IgD-negative memory B cell (primary cell): ENCODE data around the gene ZDHHC21. TPM values are rescaled to one million over a fixed set of nuclear protein-coding genes. Genes with fewer than 3 reads are reported as not detected.
"Not testable (repeated sequence)": the region's sequence is repeated elsewhere in the genome, so short reads cannot be mapped to it uniquely, and the experiment has no call there.

Source experiments
- H3K27ac Mint-ChIP-seq, 3 donors: one replicate each; pipeline ENCODE4 v1.8.0; 2020 to 2022; ENCODE audit warnings: mild to moderate bottlenecking in 3 of 3, mixed read lengths in 3 of 3, moderate library complexity in 1 of 3
- H3K27me3 Mint-ChIP-seq: one replicate; pipeline ENCODE4 v1.8.0; 2021; ENCODE audit warnings: mixed read lengths
- H3K36me3 Mint-ChIP-seq: one replicate; pipeline ENCODE4 v1.8.0; 2020; ENCODE audit warnings: mild to moderate bottlenecking, mixed read lengths
- H3K4me1 Mint-ChIP-seq, 3 donors: one replicate each; pipeline ENCODE4 v1.8.0; 2020 to 2022; ENCODE audit warnings: mixed read lengths in 3 of 3, mild to moderate bottlenecking in 1 of 3
- H3K4me3 Mint-ChIP-seq, 4 donors: one replicate each; pipeline ENCODE4 v1.8.0; 2020 to 2022; ENCODE audit warnings: mild to moderate bottlenecking in 4 of 4, mixed read lengths in 4 of 4, moderate library complexity in 3 of 4
- H3K9me3 Mint-ChIP-seq, 3 donors: one replicate each; pipeline ENCODE4 v1.8.0; 2020 to 2021; ENCODE audit warnings: mixed read lengths in 3 of 3, mild to moderate bottlenecking in 1 of 3
- polyA plus RNA-seq: library from polyadenylated mRNA; unstranded; fragments of 300-500 nt; fragmentation: Illumina TruSeq; gene quantifications from one replicate; pipeline ENCODE4 v1.2.3, GENCODE V29; 2021

ZDHHC21 gene
- polyA plus RNA-seq, 1 donor from 2014 or later = 4.0 TPM

GRCh38 chr9:14704281-14704680, 11.0 kb upstream of the ZDHHC21 start:
- H3K4me3 Mint-ChIP-seq = no peak overlapping the region
- H3K4me1 Mint-ChIP-seq = peaks cover 6 to 15% (median 8%) of the 10 kb centered on the region in 3 donors
- H3K27ac Mint-ChIP-seq = no peak overlapping the region
- H3K9me3 Mint-ChIP-seq = peaks cover 4 to 18% (median 11%) of the 10 kb centered on the region in 3 donors
- peaks cover 2% of the 10 kb centered on the region for H3K36me3 Mint-ChIP-seq
- no peaks in the 10 kb centered on the region for H3K27me3 Mint-ChIP-seq

GRCh38 chr9:14702200-14702720, 9.0 kb upstream of the ZDHHC21 start:
- Mint-ChIP-seq H3K27me3 (no peaks in the 10 kb centered on the region), H3K27ac (no peak overlapping the region), H3K9me3 (peaks cover 4 to 18% (median 10%) of the 10 kb centered on the region in 3 donors), H3K36me3 (peaks cover 2% of the 10 kb centered on the region), H3K4me3 (no peak overlapping the region), H3K4me1 (peaks cover 6 to 13% (median 8%) of the 10 kb centered on the region in 3 donors)

DNA sequence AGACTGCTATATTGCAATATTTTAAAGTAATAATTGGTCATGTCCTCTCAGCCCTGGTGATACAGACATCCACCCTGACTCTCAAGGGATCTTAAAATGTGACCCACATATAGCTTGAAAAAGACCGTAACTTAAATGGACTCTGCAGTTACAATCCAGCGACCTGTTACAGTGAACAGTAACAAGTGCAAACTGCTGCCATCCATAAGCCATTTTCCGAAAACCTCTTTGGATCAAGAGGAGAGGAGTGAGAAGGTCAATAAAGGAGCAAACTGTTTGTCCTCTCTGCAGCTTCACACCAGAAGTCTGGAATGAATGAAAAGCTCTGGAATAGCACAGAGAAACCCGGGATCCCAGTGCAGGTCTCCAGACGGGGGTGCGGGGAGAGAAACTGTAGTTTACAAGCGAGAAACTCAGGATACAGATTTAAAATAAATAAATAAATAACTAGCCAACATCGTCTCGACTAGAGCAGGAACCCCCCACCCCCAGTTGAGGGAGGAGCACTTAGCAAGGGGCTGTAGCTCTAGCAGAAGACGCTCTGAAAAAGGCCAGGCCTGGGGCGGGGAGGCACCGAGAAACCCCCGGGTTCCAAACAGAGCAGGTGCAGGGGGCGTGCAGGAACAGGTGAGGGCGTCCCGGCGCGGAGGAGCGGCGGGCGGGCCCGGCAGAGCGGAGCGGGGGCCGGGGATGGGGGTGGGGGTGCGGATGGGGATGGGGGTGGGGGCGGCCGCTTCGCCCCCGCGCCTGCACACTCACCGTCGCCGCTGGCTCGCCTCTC, 572 bp downstream of the ZDHHC21 start:
- peak overlapping the region; percentile 24 to 88 (median 63) for H3K27ac Mint-ChIP-seq
- no peaks in the 10 kb centered on the region for H3K9me3 Mint-ChIP-seq
- no peaks in the 10 kb centered on the region for H3K36me3 Mint-ChIP-seq
- H3K4me1 Mint-ChIP-seq = peaks cover 34 to 47% (median 43%) of the 10 kb centered on the region in 3 donors
- no peaks in the 10 kb centered on the region for H3K27me3 Mint-ChIP-seq
- H3K4me3 Mint-ChIP-seq = peak overlapping the region; percentile 76 to 98 (median 94)

DNA sequence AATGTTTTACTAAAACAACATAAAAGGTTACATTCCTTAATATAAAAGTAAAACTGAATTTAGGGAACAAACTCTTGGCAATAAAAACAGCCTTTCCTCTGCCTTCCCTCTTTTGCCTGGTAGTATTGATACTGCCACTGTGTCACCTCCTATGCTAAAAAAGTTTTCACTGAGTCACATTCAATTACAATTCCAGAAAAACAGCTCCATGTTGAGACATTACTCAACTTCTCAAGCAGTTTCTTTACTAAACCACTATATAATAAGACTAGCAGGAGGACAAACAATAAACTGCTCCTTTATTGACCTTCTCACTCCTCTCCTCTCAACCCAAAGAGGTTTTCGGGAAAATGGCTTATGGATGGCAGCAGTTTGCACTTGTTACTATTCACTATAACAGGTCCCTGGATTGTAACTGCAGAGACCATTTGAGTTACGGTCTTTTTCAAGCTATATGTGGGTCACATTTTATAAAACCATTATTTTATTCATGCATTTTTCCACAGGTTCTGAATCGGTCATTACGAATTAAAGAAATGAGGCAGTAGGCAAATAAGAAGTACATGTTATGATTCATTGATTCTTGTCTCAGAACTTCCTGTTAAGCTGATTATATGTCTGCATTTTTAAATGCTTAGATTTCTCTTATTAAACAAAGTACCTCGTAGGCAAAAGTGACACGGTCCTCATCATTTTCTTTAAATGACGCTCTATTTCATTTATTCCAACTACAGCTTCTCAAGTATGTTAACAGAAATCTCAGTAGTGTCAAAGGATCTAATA, 2.1 kb downstream of the ZDHHC21 start:
- H3K9me3 Mint-ChIP-seq = no peaks in the 10 kb centered on the region
- H3K27me3 Mint-ChIP-seq = no peaks in the 10 kb centered on the region
- H3K4me1 Mint-ChIP-seq = peaks cover 42 to 55% (median 43%) of the 10 kb centered on the region in 3 donors
- no peaks in the 10 kb centered on the region for H3K36me3 Mint-ChIP-seq
- H3K4me3 Mint-ChIP-seq = peak overlapping the region; percentile 59 to 93 (median 74)
- peak overlapping the region; percentile 63 to 89 (median 82) for H3K27ac Mint-ChIP-seq

- Mint-ChIP-seq H3K36me3 (peaks cover 5% of the 10 kb centered on the region), H3K9me3 (no peaks in the 10 kb centered on the region), H3K4me1 (peaks cover 44 to 49% (median 45%) of the 10 kb centered on the region in 3 donors), H3K4me3 (peak overlapping the region in 2 of 4 donors; percentile 22 to 72), H3K27ac (peak overlapping the region; percentile 48 to 89 (median 67)), H3K27me3 (no peaks in the 10 kb centered on the region)
Measured at GRCh38 chr9:14687042-14687719, 6.1 kb downstream of the ZDHHC21 start.

- Mint-ChIP-seq H3K36me3 (peaks cover 8% of the 10 kb centered on the region), H3K4me3 (no peak overlapping the region), H3K9me3 (no peaks in the 10 kb centered on the region), H3K4me1 (peaks cover 38 to 48% (median 43%) of the 10 kb centered on the region in 3 donors), H3K27me3 (no peaks in the 10 kb centered on the region), H3K27ac (peak overlapping the region in 1 of 3 donors; percentile 48)
Measured at GRCh38 chr9:14686168-14686567, 7.1 kb downstream of the ZDHHC21 start.

GRCh38 chr9:14682616-14683015, 10.6 kb downstream of the ZDHHC21 start:
- H3K27ac Mint-ChIP-seq = peak overlapping the region in 1 of 3 donors; percentile 92
- H3K4me3 Mint-ChIP-seq = peak overlapping the region in 1 of 4 donors; percentile 68
- not testable (repeated sequence) for H3K27me3 Mint-ChIP-seq, H3K36me3 Mint-ChIP-seq, H3K9me3 Mint-ChIP-seq
- H3K4me1 Mint-ChIP-seq = peaks cover 25 to 31% (median 29%) of the 10 kb centered on the region in 3 donors

- Mint-ChIP-seq H3K4me3 (no peak overlapping the region), H3K36me3 (peaks cover 11% of the 10 kb centered on the region), H3K27me3 (no peaks in the 10 kb centered on the region), H3K4me1 (peaks cover 26 to 41% (median 31%) of the 10 kb centered on the region in 3 donors), H3K27ac (no peak overlapping the region), H3K9me3 (no peaks in the 10 kb centered on the region)
Measured at GRCh38 chr9:14678776-14679175, 14.5 kb downstream of the ZDHHC21 start.

GRCh38 chr9:14677872-14678271, 15.4 kb downstream of the ZDHHC21 start:
- Mint-ChIP-seq H3K4me1 (peaks cover 26 to 39% (median 30%) of the 10 kb centered on the region in 3 donors), H3K9me3 (no peaks in the 10 kb centered on the region), H3K27ac (no peak overlapping the region), H3K36me3 (peaks cover 11% of the 10 kb centered on the region), H3K4me3 (no peak overlapping the region), H3K27me3 (no peaks in the 10 kb centered on the region)

DNA sequence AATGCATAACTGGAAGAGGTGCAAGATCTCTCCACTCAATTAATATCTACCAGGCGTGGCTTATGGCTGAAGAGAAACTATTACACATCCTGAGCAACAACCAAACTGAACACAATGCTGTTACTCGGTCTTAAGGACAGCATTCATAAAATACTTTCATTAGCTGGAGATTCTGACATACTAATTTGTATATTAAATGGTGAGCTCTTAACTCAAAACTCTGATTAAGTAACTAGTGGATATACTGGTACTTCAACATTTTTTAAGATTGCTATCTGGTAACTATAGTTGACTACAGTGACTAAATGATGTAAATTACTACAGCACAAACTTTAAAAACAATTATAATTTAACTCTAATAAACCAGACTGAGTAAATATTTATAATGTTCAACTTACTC, 15.8 kb downstream of the ZDHHC21 start:
- Mint-ChIP-seq H3K9me3 (no peaks in the 10 kb centered on the region), H3K27me3 (no peaks in the 10 kb centered on the region)

DNA sequence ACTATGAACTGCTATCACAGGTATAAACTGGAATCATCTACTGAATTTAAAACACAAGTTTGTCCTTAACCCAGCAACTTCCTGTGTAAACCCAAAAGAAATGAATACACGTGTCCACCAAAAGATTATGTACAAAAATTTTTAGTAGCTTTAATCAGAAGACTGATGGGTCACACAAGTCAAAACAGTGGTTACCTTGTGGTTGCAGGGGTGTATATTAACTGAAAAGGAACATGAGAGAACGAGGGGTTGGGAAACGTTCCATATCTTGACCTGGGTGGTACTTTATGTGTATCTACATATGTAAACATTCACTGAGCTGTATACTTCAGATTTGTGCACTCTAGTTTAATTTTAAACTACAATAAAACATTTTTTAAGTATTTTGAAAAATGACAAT, 18.6 kb downstream of the ZDHHC21 start:
- H3K4me3 Mint-ChIP-seq = no peak overlapping the region
- no peaks in the 10 kb centered on the region for H3K9me3 Mint-ChIP-seq
- H3K36me3 Mint-ChIP-seq = peaks cover 15% of the 10 kb centered on the region
- H3K27ac Mint-ChIP-seq = no peak overlapping the region
- peaks cover 13 to 35% (median 16%) of the 10 kb centered on the region in 3 donors for H3K4me1 Mint-ChIP-seq
- no peaks in the 10 kb centered on the region for H3K27me3 Mint-ChIP-seq

More for the DNA sequence above, 15.8 kb downstream of the ZDHHC21 start:
- H3K27ac Mint-ChIP-seq = no peak overlapping the region
- peaks cover 8% of the 10 kb centered on the region for H3K36me3 Mint-ChIP-seq
- peaks cover 24 to 36% (median 25%) of the 10 kb centered on the region in 3 donors for H3K4me1 Mint-ChIP-seq
- H3K4me3 Mint-ChIP-seq = no peak overlapping the region

- no peaks in the 10 kb centered on the region for H3K27me3 Mint-ChIP-seq
- no peak overlapping the region for H3K4me3 Mint-ChIP-seq
- peaks cover 12% of the 10 kb centered on the region for H3K36me3 Mint-ChIP-seq
- H3K9me3 Mint-ChIP-seq = no peaks in the 10 kb centered on the region
- H3K4me1 Mint-ChIP-seq = peaks cover 6 to 21% (median 9%) of the 10 kb centered on the region in 3 donors
- H3K27ac Mint-ChIP-seq = no peak overlapping the region
Measured at GRCh38 chr9:14671377-14671776, 21.9 kb downstream of the ZDHHC21 start.

DNA sequence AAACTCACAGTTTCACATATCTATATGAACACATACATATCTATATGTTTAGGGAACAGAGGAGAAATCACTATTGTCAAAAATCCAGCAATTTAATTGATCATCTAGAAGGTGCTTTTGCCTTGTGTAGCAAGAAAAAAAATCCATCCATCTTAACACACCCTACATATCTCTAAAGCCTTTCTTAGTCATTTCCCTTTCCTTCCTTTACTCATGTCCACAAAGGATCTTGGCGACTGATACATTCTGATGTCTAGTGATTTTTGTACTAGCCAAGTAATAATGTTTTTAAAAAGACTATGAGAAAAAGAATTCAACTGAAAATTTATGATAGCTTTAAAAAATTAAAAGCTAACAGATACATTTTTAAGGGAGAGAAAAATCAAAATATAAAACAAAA, 22.5 kb downstream of the ZDHHC21 start:
- H3K9me3 Mint-ChIP-seq = no peaks in the 10 kb centered on the region
- no peaks in the 10 kb centered on the region for H3K27me3 Mint-ChIP-seq
- H3K4me3 Mint-ChIP-seq = no peak overlapping the region
- H3K36me3 Mint-ChIP-seq = peaks cover 12% of the 10 kb centered on the region
- H3K27ac Mint-ChIP-seq = peak overlapping the region in 1 of 3 donors; percentile 47
- peaks cover 3 to 19% (median 7%) of the 10 kb centered on the region in 3 donors for H3K4me1 Mint-ChIP-seq

DNA sequence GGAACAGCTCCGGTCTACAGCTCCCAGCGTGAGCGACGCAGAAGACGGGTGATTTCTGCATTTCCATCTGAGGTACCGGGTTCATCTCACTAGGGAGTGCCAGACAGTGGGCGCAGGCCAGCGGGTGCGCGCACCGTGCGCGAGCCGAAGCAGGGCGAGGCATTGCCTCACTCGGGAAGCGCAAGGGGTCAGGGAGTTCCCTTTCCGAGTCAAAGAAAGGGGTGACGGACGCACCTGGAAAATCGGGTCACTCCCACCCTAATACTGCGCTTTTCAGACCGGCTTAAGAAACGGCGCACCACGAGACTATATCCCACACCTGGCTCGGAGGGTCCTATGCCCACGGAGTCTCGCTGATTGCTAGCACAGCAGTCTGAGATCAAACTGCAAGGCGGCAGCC, 29.2 kb downstream of the ZDHHC21 start:
- not testable (repeated sequence) for H3K4me3 Mint-ChIP-seq, H3K36me3 Mint-ChIP-seq, H3K27ac Mint-ChIP-seq, H3K27me3 Mint-ChIP-seq, H3K4me1 Mint-ChIP-seq, H3K9me3 Mint-ChIP-seq
